Epidermal melanocyte (primary cell): Measurements from ENCODE around the gene DNASE1L2.

Experiments
- DNase-seq: peaks from one replicate; pipeline ENCODE4 v3.0.0; 2011; ENCODE audit warnings: low spot score; ENCODE audit not compliant: insufficient read length

DNASE1L2 gene

GRCh38 chr16:2204416-2205103 lies 31.7 kb upstream of the DNASE1L2 start:
- no peak for DNase-seq

- peak; percentile 99 for DNase-seq
Observed at GRCh38 chr16:2205104-2205966, 30.9 kb upstream of the DNASE1L2 start, which contains the start of gene MLST8. TSS of gene MLST8 (plus strand) at chr16:2205454. CDS start at chr16:2206086, 632 bp downstream.

- no peak for DNase-seq
Observed at GRCh38 chr16:2205967-2206313, 30.3 kb upstream of the DNASE1L2 start.

GRCh38 chr16:2206420-2206779 lies 29.8 kb upstream of the DNASE1L2 start:
- no peak for DNase-seq

- DNase-seq = no peak
Observed at GRCh38 chr16:2206780-2207433, 29.3 kb upstream of the DNASE1L2 start.

- no peak for DNase-seq
Observed at GRCh38 chr16:2207872-2208271, 28.4 kb upstream of the DNASE1L2 start.

- DNase-seq = no peak
Observed at GRCh38 chr16:2208308-2208707, 27.9 kb upstream of the DNASE1L2 start.

GRCh38 chr16:2208772-2209171 lies 27.5 kb upstream of the DNASE1L2 start:
- no peak for DNase-seq

GRCh38 chr16:2209258-2210008 lies 26.8 kb upstream of the DNASE1L2 start:
- DNase-seq = no peak

GRCh38 chr16:2210009-2210332 lies 26.3 kb upstream of the DNASE1L2 start:
- no peak for DNase-seq

- no peak for DNase-seq
Observed at GRCh38 chr16:2210386-2211365, 25.6 kb upstream of the DNASE1L2 start, which contains the start of gene BRICD5. TSS of gene BRICD5 (minus strand) at chr16:2210863. CDS start at chr16:2210833, 30 bp downstream.

GRCh38 chr16:2211923-2212347 lies 24.3 kb upstream of the DNASE1L2 start:
- no peak for DNase-seq

- DNase-seq = no peak
Observed at GRCh38 chr16:2212362-2213324, 23.6 kb upstream of the DNASE1L2 start.

- no peak for DNase-seq
Observed at GRCh38 chr16:2213817-2214718, 22.2 kb upstream of the DNASE1L2 start.

GRCh38 chr16:2214719-2214968 lies 21.6 kb upstream of the DNASE1L2 start, which contains the start of gene PGP:
TSS of gene PGP (minus strand) at chr16:2214840. CDS start at chr16:2214777, 63 bp downstream.
- DNase-seq = no peak

GRCh38 chr16:2216330-2216729 lies 19.9 kb upstream of the DNASE1L2 start:
- DNase-seq = no peak

GRCh38 chr16:2223221-2223941 lies 12.9 kb upstream of the DNASE1L2 start, which contains the start of gene E4F1:
TSS of gene E4F1 (plus strand) at chr16:2223591. CDS start at chr16:2223614, 23 bp downstream.
- DNase-seq = peak; percentile 100
